H7 (cell line): ENCODE results near the gene OR2G2. TPM values are rescaled to one million over a fixed set of nuclear protein-coding genes. Genes with fewer than 3 reads are reported as not detected.

Experiments used
- DNase-seq: peaks from one replicate; pipeline ENCODE4 v3.0.0; 2012
- H3K27me3 ChIP-seq: 2 replicates; pipeline ENCODE4 v1.6.0; 2011; ENCODE audit warnings: mild to moderate bottlenecking, low read length; ENCODE audit not compliant: control insufficient read depth, insufficient read depth
- H3K36me3 ChIP-seq: replicated peaks from 2 replicates; pipeline ENCODE4 v1.5.1; 2011; ENCODE audit warnings: low read length; ENCODE audit not compliant: control insufficient read depth, insufficient read depth
- H3K4me3 ChIP-seq: 2 replicates; pipeline ENCODE4 v1.5.1; 2011; ENCODE audit warnings: low read depth, mild to moderate bottlenecking, control low read depth, low read length, moderate library complexity; ENCODE audit not compliant: insufficient read depth
- total RNA-seq: library from RNA; depleted of rRNA; stranded (reverse); fragments of >200 nt; shearing (Covaris generic); gene quantifications from 2 replicates; pipeline ENCODE4 v1.2.3, GENCODE V29; 2014; rRNA removed

The OR2G2 gene
- total RNA-seq, result not detected in 2 replicates

GRCh38 chr1:247588060-247588459, at the start of gene OR2G2:
Gene OR2G2, plus strand, starts transcription at chr1:247588360. Its CDS starts 0 bp downstream, at chr1:247588360.
- Histone ChIP-seq H3K36me3 (no peaks in the 10 kb centered on the region), H3K4me3 (no peak within 1 kb of the TSS), H3K27me3 (no peaks in the 10 kb centered on the region)
- no peak for DNase-seq

GRCh38 chr1:247538561-247538960, 49.6 kb upstream of the OR2G2 start:
- DNase-seq, result no peak
- Histone ChIP-seq H3K4me3 (no peak overlapping the region), H3K27me3 (no peaks in the 10 kb centered on the region), H3K36me3 (no peaks in the 10 kb centered on the region)

- H3K36me3 ChIP-seq, result no peaks in the 10 kb centered on the region
Observed at GRCh38 chr1:247539215-247539614, 48.9 kb upstream of the OR2G2 start.

GRCh38 chr1:247540581-247540980, 47.6 kb upstream of the OR2G2 start:
- no peaks in the 10 kb centered on the region for H3K27me3 ChIP-seq
- H3K36me3 ChIP-seq, result no peaks in the 10 kb centered on the region
- no peak for DNase-seq
- H3K4me3 ChIP-seq, result no peak overlapping the region

More at GRCh38 chr1:247539215-247539614, 48.9 kb upstream of the OR2G2 start:
- Histone ChIP-seq H3K4me3 (no peak overlapping the region), H3K27me3 (no peaks in the 10 kb centered on the region)
- no peak for DNase-seq

- DNase-seq, result no peak
- Histone ChIP-seq H3K27me3 (no peaks in the 10 kb centered on the region), H3K4me3 (no peak overlapping the region), H3K36me3 (no peaks in the 10 kb centered on the region)
Observed at GRCh38 chr1:247542811-247543210, 45.3 kb upstream of the OR2G2 start.

- no peaks in the 10 kb centered on the region for H3K27me3 ChIP-seq
- H3K4me3 ChIP-seq, result no peak overlapping the region
- DNase-seq, result peak; percentile 52
- H3K36me3 ChIP-seq, result no peaks in the 10 kb centered on the region
Observed at GRCh38 chr1:247548092-247548491, 40.1 kb upstream of the OR2G2 start.

- no peaks in the 10 kb centered on the region for H3K27me3 ChIP-seq
- H3K4me3 ChIP-seq, result no peak within 1 kb of the TSS
- no peaks in the 10 kb centered on the region for H3K36me3 ChIP-seq
- DNase-seq, result no peak
Observed at GRCh38 chr1:247548769-247549182, 39.4 kb upstream of the OR2G2 start, which contains the start of gene GCSAML. Gene GCSAML, plus strand, starts transcription at chr1:247549134. Its CDS starts 58 bp downstream, at chr1:247549192.

GRCh38 chr1:247551721-247552120, 36.4 kb upstream of the OR2G2 start:
- no peak overlapping the region for H3K4me3 ChIP-seq
- no peaks in the 10 kb centered on the region for H3K27me3 ChIP-seq
- DNase-seq, result no peak
- no peaks in the 10 kb centered on the region for H3K36me3 ChIP-seq

- Histone ChIP-seq H3K27me3 (no peaks in the 10 kb centered on the region), H3K4me3 (no peak overlapping the region), H3K36me3 (no peaks in the 10 kb centered on the region)
- DNase-seq, result no peak
Observed at GRCh38 chr1:247552231-247552630, 35.9 kb upstream of the OR2G2 start.

- H3K36me3 ChIP-seq, result no peaks in the 10 kb centered on the region
- H3K4me3 ChIP-seq, result no peak overlapping the region
- no peak for DNase-seq
- no peaks in the 10 kb centered on the region for H3K27me3 ChIP-seq
Observed at GRCh38 chr1:247557926-247558674, 30.1 kb upstream of the OR2G2 start.

GRCh38 chr1:247561711-247562110, 26.4 kb upstream of the OR2G2 start:
- Histone ChIP-seq H3K4me3 (no peak overlapping the region), H3K27me3 (no peaks in the 10 kb centered on the region), H3K36me3 (no peaks in the 10 kb centered on the region)
- no peak for DNase-seq

- Histone ChIP-seq H3K4me3 (no peak overlapping the region), H3K27me3 (no peaks in the 10 kb centered on the region), H3K36me3 (no peaks in the 10 kb centered on the region)
- DNase-seq, result no peak
Observed at GRCh38 chr1:247562198-247562597, 26.0 kb upstream of the OR2G2 start.

GRCh38 chr1:247574236-247574635, 13.9 kb upstream of the OR2G2 start:
- DNase-seq, result no peak
- H3K36me3 ChIP-seq, result no peaks in the 10 kb centered on the region
- H3K4me3 ChIP-seq, result no peak overlapping the region
- H3K27me3 ChIP-seq, result no peaks in the 10 kb centered on the region

- no peak overlapping the region for H3K4me3 ChIP-seq
- DNase-seq, result no peak
- H3K36me3 ChIP-seq, result no peaks in the 10 kb centered on the region
- no peaks in the 10 kb centered on the region for H3K27me3 ChIP-seq
Observed at GRCh38 chr1:247574664-247575063, 13.5 kb upstream of the OR2G2 start.

- DNase-seq, result no peak
- no peaks in the 10 kb centered on the region for H3K27me3 ChIP-seq
- H3K36me3 ChIP-seq, result no peaks in the 10 kb centered on the region
- H3K4me3 ChIP-seq, result no peak overlapping the region
Observed at GRCh38 chr1:247576514-247576913, 11.6 kb upstream of the OR2G2 start.
